ENCODE results near the gene STRAP. TPM values are rescaled to one million over a fixed set of nuclear protein-coding genes. Genes with fewer than 3 reads are reported as not detected.

The STRAP gene
- total and polyA plus RNA-seq, 12 donors: 48.6 to 231 (median 92.8) TPM

DNA sequence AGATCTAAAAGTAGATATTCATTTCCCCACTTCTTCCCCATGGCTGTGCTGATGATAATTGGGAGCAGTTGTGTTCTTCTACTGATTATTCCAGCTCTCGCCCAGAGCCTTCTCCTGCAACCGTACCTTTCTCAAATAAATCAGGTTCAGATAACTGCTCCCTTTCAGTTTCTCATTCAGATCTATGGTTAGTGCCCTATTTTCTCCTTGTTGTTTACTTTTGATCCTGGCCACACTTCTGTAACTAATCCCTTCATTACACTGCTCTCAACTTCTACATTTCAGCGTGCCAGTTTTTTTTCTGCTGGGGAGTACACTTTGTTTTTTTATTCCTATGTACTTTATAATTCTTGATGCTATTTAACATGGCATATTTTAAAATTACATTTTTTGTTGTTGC is 2.8 kb upstream of the STRAP start:
- Histone ChIP-seq H3K36me3 (replicated peaks in 1 of 2) (no peaks in the 10 kb centered on the region), H3K27me3 (no peaks in the 10 kb centered on the region), H3K27ac (no peak overlapping the region), H3K9me3 (replicated peaks in 1 of 3) (no peaks in the 10 kb centered on the region), H3K4me3 (no peak overlapping the region), H3K4me1 (replicated peaks in 1 of 2) (peaks cover 14% of the 10 kb centered on the region in 2 donors)
- no peak for DNase-seq
- 95 to 98% (median 97%) methylated on average over 3 of the region's 3 CpGs for WGBS, 4 donors
- TF ChIP-seq CTCF (IDR thresholded peaks at IDR 0.05) (no peak), POLR2A (IDR thresholded peaks at IDR 0.05) (no peak)
- intact Hi-C loops (cut with DNase I): no loop called here

DNA sequence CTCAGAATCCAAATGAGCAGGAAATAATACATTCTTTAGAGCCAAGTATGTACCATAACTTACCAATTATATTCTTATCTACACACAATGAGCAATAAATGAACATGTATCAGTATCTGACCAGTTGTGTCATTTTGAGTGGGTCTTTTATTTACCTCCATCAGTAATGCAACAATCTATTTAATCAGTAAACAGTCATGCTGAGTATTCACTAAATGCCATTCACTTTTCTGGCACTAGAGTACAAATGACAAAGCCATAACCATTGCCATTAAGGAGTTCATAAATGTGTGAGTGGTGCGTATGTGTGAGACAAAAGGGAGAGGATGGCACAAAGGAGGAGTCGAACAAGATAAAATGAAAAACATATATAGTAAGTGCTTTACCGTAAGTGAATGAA is 1.5 kb upstream of the STRAP start:
- 92 to 96% (median 93%) methylated on average over 3 of the region's 3 CpGs for WGBS, 4 donors
- Histone ChIP-seq H3K9me3 (replicated peaks in 1 of 3) (no peaks in the 10 kb centered on the region), H3K4me3 (no peak overlapping the region), H3K27ac (no peak overlapping the region), H3K36me3 (replicated peaks in 1 of 2) (no peaks in the 10 kb centered on the region), H3K27me3 (no peaks in the 10 kb centered on the region), H3K4me1 (replicated peaks in 1 of 2) (peaks cover 14 to 24% of the 10 kb centered on the region in 2 donors)
- TF ChIP-seq CTCF (IDR thresholded peaks at IDR 0.05) (no peak), POLR2A (IDR thresholded peaks at IDR 0.05) (no peak)
- intact Hi-C loops (cut with DNase I): no loop called here
- DNase-seq: no peak

- peaks cover 23 to 46% of the 10 kb centered on the region in 2 donors for H3K4me1 ChIP-seq (replicated peaks in 1 of 2)
- H3K4me3 ChIP-seq: peak overlapping the region in 2 of 4 donors; percentile 72 to 90
- TF ChIP-seq POLR2A (IDR thresholded peaks at IDR 0.05) (no peak), CTCF (IDR thresholded peaks at IDR 0.05) (no peak)
- no peaks in the 10 kb centered on the region for H3K9me3 ChIP-seq (replicated peaks in 1 of 3)
- no peaks in the 10 kb centered on the region for H3K36me3 ChIP-seq (replicated peaks in 1 of 2)
- peak overlapping the region in 1 of 5 donors; percentile 99 for H3K27ac ChIP-seq
- intact Hi-C loops (cut with DNase I): no loop called here
- DNase-seq: no peak
- WGBS, 4 donors: 36 to 50% (median 46%) methylated on average over 6 of the region's 6 CpGs
- H3K27me3 ChIP-seq: no peaks in the 10 kb centered on the region
Observed at GRCh38 chr12:15883536-15883935, 1.3 kb downstream of the STRAP start.

GRCh38 chr12:15886372-15887042 is 4.3 kb downstream of the STRAP start:
- Histone ChIP-seq H3K4me1 (replicated peaks in 1 of 2) (peaks cover 23 to 46% of the 10 kb centered on the region in 2 donors), H3K36me3 (replicated peaks in 1 of 2) (peaks cover 0 to 16% of the 10 kb centered on the region in 2 donors), H3K27ac (no peak overlapping the region), H3K4me3 (no peak overlapping the region), H3K27me3 (no peaks in the 10 kb centered on the region), H3K9me3 (replicated peaks in 1 of 3) (no peaks in the 10 kb centered on the region)
- DNase-seq: no peak
- 83 to 90% (median 87%) methylated on average over 7 of the region's 7 CpGs for WGBS, 4 donors
- TF ChIP-seq POLR2A (IDR thresholded peaks at IDR 0.05) (no peak), CTCF (IDR thresholded peaks at IDR 0.05) (no peak)
- intact Hi-C loops (cut with DNase I): no loop called here

All from adrenal gland (tissue), 12 donors.